Measurements from ENCODE around the gene SLC2A14.
"Not testable (repeated sequence)": the region's sequence is repeated elsewhere in the genome, so short reads cannot be mapped to it uniquely, and the experiment has no call there.

Gene SLC2A14

GRCh38 chr12:7872566-7873319 lies at the start of gene SLC2A14:
TSS of gene SLC2A14 (minus strand) at chr12:7872915. CDS start at chr12:7869880, 3,035 bp downstream.
- no peak within 1 kb of the TSS for H3K4me3 ChIP-seq (ENCODE audit: low read length)
- no peak for TF ChIP-seq CTCF (conservative IDR thresholded peaks at IDR 0.05; ENCODE audit: low read depth, low read length)
- DNase-seq (ENCODE audit: low read depth): no peak

- not testable (repeated sequence) for H3K4me3 ChIP-seq (ENCODE audit: low read length); DNase-seq (ENCODE audit: low read depth)
Observed at GRCh38 chr12:7921181-7921580, 48.5 kb upstream of the SLC2A14 start.

- not testable (repeated sequence) for H3K4me3 ChIP-seq (ENCODE audit: low read length); DNase-seq (ENCODE audit: low read depth)
Observed at GRCh38 chr12:7918268-7918590, 45.5 kb upstream of the SLC2A14 start.

GRCh38 chr12:7917392-7918267 lies 44.9 kb upstream of the SLC2A14 start:
- DNase-seq (ENCODE audit: low read depth): no peak
- no peak overlapping the region for H3K4me3 ChIP-seq (ENCODE audit: low read length)
- no peak for TF ChIP-seq CTCF (conservative IDR thresholded peaks at IDR 0.05; ENCODE audit: low read depth, low read length)

GRCh38 chr12:7916936-7917335 lies 44.2 kb upstream of the SLC2A14 start:
- DNase-seq (ENCODE audit: low read depth): no peak
- no peak overlapping the region for H3K4me3 ChIP-seq (ENCODE audit: low read length)
- no peak for TF ChIP-seq CTCF (conservative IDR thresholded peaks at IDR 0.05; ENCODE audit: low read depth, low read length)

GRCh38 chr12:7915661-7916403 lies 43.1 kb upstream of the SLC2A14 start:
- DNase-seq (ENCODE audit: low read depth): no peak
- H3K4me3 ChIP-seq (ENCODE audit: low read length): peak overlapping the region; percentile 10

GRCh38 chr12:7910106-7910505 lies 37.4 kb upstream of the SLC2A14 start:
- H3K4me3 ChIP-seq (ENCODE audit: low read length): not testable (repeated sequence)
- DNase-seq (ENCODE audit: low read depth): peak; percentile 74

More at GRCh38 chr12:7915661-7916403, 43.1 kb upstream of the SLC2A14 start:
- no peak for TF ChIP-seq CTCF (conservative IDR thresholded peaks at IDR 0.05; ENCODE audit: low read depth, low read length)

- TF ChIP-seq CTCF (conservative IDR thresholded peaks at IDR 0.05; ENCODE audit: low read depth, low read length): peak; percentile 46
- no peak overlapping the region for H3K4me3 ChIP-seq (ENCODE audit: low read length)
- no peak for DNase-seq (ENCODE audit: low read depth)
Observed at GRCh38 chr12:7907009-7907408, 34.3 kb upstream of the SLC2A14 start.

GRCh38 chr12:7906303-7906702 lies 33.6 kb upstream of the SLC2A14 start:
- H3K4me3 ChIP-seq (ENCODE audit: low read length); DNase-seq (ENCODE audit: low read depth): not testable (repeated sequence)

- H3K4me3 ChIP-seq (ENCODE audit: low read length); DNase-seq (ENCODE audit: low read depth): not testable (repeated sequence)
Observed at GRCh38 chr12:7905600-7906125, 32.9 kb upstream of the SLC2A14 start.
